CD4-positive, alpha-beta T cell treated with Interleukin-4 for 4 hours (primary cell): ENCODE results near the gene ZNF182.
"Not testable (repeated sequence)": the region's sequence is repeated elsewhere in the genome, so short reads cannot be mapped to it uniquely, and the experiment has no call there.

Source experiments
- DNase-seq: peaks from one replicate; pipeline ENCODE4 v3.0.0-alpha.2; 2020

The ZNF182 gene

DNA sequence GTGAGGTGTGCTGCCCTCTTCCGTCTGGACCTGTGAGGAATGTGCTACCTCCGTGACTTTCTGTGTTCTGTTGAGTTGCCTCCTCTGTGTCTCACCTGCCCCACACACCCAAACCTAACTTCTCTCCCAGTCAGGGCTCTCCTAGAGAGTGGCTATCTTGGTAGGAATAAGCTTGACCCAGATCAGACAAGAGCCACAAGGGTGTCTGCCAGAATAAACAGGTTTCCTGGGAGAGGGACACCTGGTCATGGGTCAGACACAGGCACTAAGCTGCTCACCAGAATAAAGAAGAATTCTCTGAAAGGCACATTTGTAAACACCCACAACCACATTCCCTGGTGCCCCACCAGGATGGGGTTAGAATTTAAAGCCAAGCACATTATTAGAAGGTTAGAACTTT, 11.1 kb downstream of the ZNF182 start:
- DNase-seq, result no peak

DNA sequence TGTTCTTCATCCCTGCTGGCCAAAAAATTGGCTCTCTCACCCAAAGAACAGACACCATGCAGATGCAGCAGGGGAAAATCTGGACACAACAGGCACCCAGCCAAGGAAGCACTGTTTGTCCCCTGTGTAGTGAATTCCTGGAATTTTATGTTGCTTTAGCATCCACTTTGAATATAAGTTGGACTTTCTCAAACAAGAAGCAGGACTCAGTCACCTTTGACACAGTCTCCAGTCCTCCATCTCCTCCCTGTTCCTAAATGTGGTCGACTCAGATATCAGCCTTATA, 11.8 kb downstream of the ZNF182 start:
- DNase-seq, result no peak

DNA sequence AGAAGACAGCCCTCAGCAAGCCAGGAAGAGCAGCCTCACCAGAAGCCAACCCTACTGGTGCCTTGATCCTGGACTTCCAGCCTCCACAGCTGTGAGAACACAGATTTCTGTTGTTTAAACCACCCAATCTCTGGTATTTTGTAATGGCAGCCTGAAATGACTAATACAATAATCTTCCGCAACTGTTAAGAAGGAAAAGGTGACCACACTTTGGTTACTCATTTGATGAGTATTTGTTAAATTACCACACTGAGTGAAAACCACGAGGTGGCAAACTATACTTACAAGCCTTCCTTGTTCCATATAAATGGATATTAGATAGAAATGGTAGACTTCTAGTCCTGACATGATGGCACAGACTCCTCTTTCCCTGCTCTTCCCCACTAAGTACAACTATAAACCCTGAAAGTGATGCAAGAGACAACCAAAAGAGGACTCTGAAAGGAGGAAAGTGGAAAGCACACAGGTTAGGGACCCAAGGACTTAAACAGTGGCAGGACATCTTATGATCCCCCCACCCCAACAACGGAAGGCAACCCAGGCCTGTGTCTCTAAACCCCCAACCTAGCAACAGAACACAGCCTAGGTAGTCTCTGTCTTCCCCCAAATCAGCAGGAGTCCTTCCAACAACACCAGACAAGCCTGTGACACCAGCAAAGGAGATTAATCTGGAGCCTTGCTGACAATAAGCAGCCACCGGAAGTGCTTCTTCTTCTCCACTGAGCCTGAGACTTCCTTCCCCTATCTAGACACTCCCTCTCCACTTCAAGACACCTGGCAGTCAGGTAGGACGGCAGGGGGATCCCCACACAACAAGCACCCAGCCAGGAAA, 12.3 kb downstream of the ZNF182 start:
- no peak for DNase-seq

DNA sequence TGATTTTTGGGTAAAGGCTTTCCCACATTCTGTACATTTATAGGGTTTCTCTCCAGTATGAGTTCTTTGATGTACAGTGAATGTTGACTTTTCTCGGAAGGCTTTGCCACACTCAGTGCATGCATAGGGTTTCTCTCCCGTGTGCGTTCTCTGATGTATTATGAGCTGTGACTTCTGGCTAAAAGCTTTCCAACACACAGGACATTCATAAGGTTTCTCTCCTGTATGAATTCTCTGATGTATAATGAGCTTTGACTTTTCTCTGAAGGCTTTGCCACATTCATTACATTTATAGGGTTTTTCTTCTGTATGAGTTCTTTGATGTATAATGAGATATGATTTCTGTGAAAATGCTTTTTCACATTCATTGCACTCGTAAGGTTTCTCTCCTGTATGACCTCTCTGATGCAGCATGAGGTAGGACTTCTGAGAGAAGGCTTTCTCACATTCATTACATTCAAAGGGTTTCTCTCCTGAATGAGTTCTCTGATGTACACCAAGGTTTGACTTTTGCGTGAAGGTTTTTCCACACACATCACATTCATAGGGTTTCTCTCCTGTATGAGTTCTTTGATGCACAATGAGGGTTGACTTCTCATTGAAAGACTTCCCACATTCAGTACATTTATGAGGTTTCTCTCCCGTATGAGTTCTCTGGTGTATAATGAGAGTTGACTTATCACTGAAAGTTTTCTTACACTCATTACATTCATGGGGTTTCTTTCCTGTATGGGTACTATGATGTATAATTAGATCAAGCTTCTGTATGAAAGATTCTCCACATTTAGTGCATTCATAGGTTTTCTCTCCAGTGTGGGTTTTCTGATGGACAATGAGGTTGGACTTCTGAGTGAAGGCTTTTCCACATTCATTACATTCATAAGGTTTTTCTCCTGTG, 27.3 kb downstream of the ZNF182 start:
- DNase-seq, result no peak

DNA sequence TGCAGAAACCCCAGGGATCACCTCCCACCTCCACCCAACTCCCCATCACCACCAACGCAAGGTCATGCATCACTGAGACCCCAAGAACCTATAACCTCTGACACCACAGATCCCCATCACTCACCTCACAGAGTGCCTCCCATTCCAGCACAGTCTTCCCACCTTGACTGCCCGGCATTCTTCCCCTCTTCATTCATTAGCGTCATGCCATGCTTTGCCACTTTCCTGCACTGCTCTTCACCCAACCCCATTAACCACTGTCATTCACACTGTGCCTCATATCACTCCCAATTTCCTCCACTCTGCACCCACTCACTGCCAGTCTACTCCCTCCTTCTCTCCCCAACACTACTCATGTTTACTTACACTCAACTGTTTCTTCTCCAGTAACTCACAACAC, 30.6 kb downstream of the ZNF182 start:
- no peak for DNase-seq

DNA sequence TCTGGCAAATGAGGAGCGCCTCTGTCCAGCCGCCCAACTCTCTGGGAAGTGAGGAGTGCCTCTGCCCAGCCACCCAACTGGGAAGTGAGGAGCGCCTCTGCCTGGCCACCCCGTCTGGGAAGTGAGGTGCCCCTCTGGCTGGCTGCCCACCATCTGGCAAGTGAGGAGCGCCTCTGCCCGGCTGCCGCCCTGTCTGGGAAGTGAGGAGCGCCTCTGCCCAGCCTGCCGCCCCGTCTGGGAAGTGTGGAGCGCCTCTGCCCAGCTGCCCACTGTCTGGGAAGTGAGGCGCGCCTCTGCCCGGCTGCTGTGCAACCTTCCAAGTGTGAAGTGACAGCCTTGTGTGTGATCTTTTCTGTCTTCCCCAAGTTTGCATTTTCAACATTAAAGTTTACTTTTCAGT, 38.3 kb downstream of the ZNF182 start:
- not testable (repeated sequence) for DNase-seq

DNA sequence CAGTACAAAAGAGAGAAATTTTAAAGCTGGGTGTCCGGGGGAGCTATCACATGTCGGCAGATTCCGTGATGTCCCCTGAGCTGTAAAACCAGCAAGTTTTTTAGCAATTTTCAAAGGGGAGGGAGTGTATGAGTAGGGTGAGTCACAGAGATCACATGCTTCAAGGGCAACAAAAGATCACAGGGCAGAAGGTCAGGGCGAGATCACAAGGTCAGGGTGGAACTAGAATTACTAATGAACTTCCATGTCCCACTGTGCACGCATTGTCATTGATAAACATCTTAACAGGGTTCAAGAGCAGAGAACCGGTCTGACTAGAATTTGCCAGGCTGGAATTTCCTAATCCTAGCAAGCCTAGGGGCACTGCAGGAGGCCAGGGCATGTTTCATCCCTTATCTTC, 42.0 kb downstream of the ZNF182 start:
- DNase-seq, result not testable (repeated sequence)

DNA sequence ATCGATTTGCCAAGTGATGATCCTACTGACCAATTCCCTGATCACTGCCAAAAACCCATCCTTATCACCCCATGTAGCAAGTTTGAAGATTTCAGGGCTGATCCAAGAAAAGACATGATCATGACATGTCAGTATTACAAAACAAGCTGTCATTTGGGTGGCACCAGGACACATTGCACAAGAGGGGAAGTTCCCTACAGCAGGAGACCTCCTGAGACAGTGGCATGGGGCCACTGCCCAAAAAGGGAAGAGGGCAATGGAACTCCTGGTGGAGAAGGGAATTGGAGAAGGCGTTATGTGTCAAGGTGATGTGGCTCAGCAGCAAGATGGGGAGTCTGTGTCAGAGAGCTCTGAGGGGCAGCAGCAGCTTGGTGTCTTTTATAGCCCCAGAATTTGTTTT, 43.4 kb downstream of the ZNF182 start:
- DNase-seq, result no peak

DNA sequence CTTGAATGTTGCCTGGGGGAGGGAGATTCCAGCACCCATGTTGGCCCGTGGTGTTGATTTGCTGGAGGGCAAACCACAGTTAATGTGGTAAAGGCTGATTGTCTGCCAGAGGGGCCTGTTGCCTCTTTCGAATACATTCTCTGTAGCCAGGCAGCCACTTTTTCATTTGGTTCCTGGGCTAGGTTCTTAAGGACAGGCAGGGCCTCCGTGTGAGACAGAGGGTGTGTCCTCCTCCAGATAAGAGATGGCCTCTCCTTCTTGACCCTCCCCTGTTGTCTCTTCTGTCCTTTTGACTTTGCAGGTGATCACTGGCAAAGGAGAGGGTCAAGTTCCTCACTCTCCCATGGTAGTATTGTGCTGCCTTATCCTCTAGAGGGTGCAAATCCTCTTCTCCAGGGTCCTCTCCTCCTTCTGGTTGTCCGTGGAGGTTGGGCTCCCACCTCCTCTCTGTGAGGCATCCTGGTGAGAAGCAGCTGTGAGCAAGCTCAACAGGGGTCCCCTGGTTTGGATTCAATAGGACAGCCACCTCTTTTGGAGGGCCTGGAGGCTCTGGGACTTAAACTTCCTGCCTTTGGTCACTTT, 44.9 kb downstream of the ZNF182 start:
- DNase-seq, result peak; percentile 17

DNA sequence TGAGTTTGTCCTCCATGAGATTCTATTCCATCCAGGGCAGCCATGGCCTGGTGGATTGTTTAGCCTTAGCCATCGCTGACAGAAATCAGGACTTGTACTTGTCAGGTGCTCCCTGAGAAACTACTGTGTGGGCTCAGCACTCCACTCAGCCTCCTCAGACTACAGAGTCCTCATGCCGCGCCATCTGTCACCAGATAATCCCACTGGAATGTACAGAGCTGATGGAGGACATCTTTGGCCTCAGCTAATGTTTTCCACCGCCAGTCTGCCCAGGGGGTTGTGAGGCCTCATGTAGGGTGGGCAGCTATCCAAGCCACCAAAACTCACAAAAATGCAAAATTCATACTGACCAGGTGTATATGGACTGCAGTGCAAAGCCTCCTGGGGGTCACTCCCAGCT, 45.6 kb downstream of the ZNF182 start:
- DNase-seq, result not testable (repeated sequence)

DNA sequence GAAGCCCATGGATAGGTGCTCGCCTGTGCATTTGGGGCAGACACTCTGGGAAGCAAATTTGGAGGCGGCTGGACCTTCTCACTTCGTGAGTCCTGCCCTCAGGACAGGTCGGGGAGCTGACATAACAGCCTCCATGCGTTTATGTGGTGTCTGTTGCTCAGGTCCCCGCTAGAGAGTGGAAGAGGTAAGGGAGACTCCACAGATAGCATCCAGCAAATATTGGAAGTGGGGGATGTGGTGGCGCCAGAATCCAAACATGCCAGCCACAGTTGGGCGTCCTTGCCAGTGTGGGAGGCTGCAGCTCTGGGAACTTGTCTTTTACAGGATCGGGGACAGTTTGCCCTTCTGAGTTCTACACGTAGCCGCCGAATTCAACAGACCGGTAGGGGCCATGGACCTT, 47.8 kb downstream of the ZNF182 start:
- DNase-seq, result no peak

DNA sequence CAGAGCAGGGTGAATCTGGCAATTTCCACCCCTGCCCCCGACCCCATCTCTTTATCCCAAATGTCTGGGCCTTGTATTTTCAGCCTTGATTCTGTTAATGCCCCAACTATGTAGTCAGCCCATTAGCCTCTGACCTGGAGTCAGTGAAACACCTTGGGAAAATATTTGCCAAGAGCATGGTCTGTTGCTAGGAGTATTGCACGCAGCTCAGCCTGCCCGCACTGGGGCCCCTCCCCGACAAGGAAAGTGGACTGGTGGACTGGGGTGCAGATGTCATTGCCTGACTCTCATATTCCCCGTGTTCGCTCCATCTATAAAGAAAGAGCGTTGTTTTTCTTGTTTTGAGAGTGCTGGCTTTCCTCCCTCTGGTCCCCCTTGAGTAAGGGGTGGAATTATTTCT, 48.5 kb downstream of the ZNF182 start:
- not testable (repeated sequence) for DNase-seq

DNA sequence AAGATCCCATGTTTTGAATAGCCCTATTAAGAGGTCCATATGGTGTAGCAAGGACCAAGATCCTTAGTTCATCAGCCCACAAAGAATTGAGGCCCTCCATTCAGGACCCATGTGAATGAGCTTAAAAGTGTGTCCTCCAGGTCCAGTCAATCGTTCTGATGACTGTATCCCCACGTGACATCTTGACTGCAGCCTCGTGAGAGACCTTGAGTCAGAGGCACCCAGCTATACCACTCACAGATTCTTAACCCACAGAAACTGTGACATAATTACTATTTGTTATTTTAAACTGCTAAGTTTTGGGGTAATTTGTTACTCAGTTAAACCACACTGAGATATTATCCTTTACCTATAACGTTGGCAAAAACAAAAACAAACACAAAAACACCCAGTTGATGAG, 62.4 kb downstream of the ZNF182 start:
- DNase-seq, result no peak

DNA sequence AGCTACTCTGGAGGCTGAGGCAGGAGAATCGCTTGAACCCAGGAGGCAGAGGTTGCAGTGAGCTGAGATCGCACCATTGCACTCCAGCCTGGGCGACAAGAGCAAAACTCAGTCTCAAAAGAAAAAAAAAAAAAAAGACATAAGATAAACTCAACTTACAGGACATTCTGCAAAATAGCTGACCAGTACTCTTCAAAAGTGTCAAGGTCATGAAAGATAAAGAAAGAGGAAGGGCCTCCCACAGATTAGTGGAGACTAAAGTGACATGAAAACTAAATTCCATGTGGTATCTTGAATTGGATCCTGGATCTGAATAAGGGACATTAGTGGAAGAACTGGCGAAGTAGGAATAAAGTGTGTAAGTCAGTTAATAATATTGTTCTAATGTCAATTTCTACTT, 63.3 kb downstream of the ZNF182 start:
- DNase-seq, result no peak

DNA sequence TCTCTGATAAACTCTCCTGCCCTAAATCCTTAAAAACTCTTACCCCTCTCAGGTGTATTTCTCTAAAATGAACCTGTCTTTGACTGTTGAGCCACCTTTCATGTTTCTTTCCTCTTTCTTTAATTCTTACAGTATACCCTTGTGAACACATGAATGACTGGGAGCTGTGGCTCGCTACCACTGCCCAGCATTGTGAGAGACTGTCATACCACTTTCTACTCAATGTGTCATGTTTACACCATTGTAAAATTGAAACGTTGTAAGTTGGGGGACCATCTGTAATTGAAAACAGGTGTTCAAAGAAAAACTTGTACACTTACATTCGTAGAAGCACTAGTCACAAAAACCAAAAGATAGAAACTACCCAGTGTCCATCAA, 66.9 kb downstream of the ZNF182 start:
- DNase-seq, result no peak

DNA sequence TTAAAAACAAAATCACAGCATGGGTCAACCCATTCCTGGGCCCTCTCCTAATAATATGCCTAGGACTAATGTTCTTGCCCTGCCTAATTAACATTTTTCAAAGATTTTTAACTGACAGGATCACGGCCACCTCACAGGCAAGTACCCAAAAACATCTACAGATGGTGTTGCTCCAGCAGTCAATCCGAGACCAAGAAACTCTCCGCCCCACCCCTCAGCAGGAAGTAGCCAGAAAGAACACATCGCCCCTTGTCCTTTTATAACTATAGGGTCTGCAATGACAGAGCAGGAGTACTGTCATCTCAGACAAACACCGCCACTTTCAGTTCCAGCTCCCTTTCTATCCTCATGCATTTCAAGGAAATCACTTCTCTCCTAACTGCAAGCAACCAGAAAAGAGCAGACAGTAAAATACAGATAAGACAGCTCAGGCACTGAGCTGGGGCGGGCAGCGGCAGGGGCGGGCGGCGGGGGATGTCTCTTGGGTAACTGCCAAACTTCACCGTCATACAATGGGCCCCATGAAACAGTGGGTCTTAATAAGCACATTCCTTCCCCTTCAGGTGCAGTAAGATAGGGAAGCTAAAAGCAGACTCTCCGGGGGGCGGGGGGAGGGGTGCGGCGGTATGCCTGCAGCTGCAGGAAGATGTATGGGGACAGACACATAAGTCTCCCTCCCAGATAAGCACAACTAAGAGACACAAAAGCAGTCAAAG, 67.4 kb downstream of the ZNF182 start:
- DNase-seq, result no peak

DNA sequence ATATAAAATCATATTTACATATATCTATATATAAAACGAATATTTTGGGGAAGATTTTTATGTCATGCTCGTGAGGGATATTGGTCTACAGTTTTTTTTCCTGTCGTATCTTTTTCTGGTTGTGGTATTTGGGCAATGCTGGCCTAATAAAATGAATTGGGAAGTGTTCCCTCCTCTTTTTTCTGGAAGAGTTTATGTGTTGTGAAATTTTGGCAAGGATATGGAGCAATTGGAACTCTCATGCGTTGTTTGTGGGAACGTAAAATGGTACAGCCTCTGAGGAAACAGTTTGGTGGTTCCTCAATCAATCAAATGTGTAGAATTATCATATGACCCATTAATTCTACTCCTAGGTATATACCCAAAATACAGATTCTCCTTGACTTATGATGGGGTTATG, 69.8 kb downstream of the ZNF182 start:
- no peak for DNase-seq

DNA sequence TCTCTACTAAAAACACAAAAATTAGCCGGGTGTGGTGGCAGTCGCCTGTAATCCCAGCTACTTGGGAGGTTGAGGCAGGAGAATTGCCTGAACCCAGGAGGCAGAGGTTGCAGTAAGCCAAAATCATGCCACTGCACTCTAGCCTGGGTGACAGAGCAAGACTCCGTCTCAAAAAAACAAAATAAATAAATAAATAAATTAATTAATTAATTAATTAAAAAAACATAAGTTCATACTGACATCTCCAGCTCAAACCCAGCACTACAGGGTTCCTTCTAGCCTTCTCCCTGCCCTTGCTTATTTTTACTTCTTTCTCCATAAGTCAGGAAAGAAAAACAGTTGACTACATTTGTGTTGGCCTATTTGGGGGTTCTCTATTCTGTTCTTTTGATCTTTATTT, 71.8 kb downstream of the ZNF182 start:
- not testable (repeated sequence) for DNase-seq

DNA sequence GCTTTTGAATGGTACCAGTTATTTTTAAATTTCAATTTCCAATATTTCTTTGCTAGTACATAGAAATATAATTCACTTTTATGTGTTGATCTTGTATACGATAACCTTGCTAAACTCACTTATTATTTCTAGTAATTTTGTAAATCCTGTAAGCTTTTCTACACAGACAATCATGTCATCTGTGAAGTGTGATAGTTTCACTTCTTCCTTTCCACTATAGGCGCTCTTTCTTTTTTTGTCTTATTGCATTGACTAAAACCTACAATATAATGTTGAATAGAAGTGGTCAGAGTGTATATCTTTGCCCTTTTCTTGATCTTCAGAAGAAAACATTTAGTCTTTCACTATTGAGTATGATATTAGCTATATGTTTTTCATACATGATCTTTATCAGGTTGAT, 76.6 kb downstream of the ZNF182 start:
- no peak for DNase-seq
